ENCODE data around the gene DUSP1.

GRCh38 chr5:172789687-172790495, 18.9 kb upstream of the DUSP1 start:
- TF ChIP-seq EP300 (IDR thresholded peaks at IDR 0.05; ENCODE audit: borderline replicate concordance) (no peak), TAF1 (IDR thresholded peaks at IDR 0.05; ENCODE audit: low read depth) (no peak), FOXM1 (IDR thresholded peaks at IDR 0.05; ENCODE audit: borderline replicate concordance, low read depth) (no peak), YY1 (IDR thresholded peaks at IDR 0.05; ENCODE audit: low read depth) (no peak), MAX (IDR thresholded peaks at IDR 0.05) (no peak), NFIC (IDR thresholded peaks at IDR 0.05) (no peak), CEBPB (IDR thresholded peaks at IDR 0.05) (no peak), TEAD4 (IDR thresholded peaks at IDR 0.05) (no peak), EGR1 (IDR thresholded peaks at IDR 0.05) (no peak), CREB1 (IDR thresholded peaks at IDR 0.05; ENCODE audit: low read depth) (no peak), RAD21 (IDR thresholded peaks at IDR 0.05; ENCODE audit: low read depth) (no peak)

Data from Ishikawa (cell line).